GM19324 (cell line): ENCODE results near the gene TIMP4.

ENCODE experiments used
- ATAC-seq: cut with Tn5 transposase; IDR thresholded peaks from one replicate; pipeline ENCODE4 v1.9.1; 2021; ENCODE audit warnings: mild to moderate bottlenecking, moderate library complexity; ENCODE audit not compliant: unreplicated experiment, low FRiP score

The TIMP4 gene

DNA sequence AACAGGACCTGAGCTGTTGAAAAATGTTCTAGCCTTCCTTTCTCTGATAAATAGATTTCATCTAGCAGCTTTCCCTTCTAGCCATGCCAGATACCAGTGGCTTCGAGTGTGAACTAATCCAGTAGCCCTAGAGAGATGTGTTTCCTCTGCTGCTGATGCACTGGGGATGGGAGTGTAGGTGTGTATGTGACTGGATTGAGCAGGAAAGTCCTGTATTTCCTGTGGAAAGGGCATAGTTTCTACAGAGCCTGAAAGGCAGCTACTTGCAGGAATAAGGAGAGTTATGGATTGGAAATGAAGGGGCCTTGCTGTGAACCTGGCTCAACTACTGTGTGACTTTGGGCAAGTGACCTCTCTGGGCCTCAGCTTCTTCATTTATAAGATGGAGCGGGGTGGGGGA is 8.6 kb downstream of the TIMP4 start:
- ATAC-seq: no peak

DNA sequence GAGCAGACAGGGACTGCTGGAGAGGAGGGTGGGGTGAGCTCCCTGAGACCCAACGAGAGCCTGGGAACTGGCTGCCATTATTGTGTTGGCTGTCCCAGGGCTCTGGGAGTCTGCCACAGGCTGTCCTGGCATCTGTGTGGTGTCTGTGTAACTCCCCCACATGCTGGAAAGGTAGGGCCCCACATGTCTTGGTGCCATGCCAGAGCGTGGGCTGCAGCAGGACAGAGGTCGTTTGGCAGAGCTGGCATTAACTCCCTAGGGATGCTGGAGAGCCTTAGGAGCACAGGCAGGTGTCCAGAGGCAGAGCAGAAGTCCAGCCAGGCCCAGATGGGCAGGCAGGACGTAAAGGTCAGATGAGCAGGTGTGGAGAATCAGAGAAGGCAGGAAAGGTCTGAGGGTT is 9.7 kb downstream of the TIMP4 start:
- ATAC-seq: no peak

DNA sequence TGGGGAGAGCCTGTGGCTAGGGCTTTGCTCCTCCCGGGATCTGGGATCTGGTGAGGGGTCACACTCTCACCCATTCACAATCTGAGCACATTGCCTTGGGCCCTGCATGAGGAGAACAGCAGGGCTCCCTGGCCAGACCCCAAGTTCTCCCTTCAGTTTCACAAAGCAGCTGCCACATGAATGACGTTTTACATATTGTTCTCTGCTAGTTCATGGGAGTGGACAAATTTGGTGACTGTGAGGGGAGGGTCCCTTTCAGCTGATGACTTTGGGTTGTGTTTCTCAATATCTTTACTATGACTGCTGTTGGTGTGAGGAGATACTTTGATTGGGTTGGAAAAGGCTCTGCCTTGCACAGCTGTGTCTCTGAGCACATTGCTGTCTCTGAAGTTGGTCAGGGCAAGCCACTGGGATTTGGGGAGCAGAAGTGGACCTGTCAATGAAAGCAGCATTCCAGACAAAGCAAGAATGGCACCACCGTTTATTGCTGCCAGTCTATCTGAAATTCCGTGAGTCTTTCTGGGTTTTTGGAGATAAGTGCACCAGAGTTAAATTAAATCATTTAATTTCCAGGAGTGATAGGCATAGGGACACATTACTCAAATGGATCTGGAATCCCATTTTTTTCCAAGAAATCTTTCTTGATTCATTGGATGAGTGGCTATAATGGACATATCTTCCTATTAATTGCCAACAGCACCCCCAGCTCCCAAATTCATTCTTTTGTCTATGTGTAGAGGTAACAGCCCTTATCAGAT is 10.3 kb downstream of the TIMP4 start:
- no peak for ATAC-seq

DNA sequence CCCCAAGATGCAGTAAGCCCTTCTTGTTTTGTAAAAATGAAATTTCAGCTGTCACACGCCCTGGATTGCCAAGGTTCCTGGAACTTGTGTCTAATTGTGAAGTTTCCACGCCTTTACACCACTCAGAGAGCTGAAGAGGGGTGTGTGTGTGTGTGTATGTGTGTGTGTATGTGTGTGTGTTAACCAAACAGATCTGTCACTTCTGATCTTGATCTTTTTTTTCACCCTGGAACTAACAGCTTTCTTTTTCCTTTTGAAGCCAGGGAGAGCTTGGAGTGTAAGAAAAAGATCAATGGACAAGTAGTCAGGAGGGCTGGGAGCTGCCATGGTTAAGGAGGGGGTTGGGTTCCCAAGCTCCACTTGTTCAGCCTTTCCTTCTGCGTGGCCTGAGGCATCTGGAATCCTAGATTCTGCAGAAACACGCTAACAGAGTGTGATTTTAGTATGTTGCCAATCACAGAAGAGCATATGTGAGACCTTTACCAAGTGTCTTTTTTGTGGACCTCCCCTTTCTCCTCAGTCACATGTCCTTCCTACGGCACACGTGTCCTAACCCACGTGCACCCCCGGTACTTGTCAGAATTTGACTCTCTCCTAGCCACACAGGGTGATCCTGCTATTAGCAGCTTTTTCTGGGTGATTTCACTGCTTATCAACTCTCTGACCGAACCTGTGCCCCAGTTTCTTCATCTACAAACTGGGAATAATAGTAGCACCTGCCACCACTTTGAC is 11.5 kb downstream of the TIMP4 start:
- no peak for ATAC-seq

DNA sequence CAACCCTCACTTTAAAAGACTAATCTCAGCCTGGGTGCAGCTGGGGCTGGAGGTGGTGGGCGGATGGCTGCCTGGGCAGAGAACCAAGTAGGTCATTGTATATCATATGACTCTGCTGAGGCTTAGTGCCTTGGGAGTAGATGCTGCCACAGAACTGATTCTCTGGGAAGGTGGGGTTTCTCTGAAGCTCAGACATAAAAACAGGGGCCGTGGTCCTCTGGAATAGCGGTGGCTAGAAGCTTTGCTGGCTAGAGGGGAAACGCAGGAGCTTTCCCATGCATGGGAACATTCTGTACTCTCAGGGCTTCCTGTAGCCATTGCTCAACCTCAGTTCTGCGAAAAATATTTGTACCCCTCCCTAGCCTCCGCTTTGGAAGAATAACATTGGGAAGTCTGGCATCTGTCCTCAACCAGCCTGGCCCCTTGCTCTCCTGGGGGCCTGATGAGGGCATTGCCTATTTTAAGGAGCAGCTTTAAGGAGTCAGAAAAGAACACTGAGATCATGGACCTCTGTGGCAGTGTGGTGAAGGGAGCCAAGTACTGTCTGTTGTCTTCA is 14.7 kb downstream of the TIMP4 start:
- no peak for ATAC-seq

DNA sequence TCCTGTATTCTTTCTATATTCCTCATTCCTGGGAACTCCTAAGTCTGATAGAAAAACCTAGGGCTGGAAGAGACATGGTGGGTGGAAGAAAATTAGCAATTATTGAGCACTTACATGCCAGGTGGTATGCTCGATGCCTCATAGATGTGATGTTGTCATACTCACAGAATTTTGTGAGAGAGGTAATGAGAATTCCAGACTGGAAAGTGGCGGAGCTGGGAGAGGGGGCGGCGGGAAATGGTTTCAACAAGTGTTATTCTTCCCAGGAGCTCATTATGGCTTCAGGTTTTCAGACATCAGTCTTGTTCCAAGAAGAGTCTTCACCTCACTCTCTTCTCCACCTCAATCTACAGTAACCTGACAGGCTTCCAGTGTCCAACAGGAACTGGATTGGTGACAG is 16.2 kb downstream of the TIMP4 start:
- ATAC-seq: no peak

DNA sequence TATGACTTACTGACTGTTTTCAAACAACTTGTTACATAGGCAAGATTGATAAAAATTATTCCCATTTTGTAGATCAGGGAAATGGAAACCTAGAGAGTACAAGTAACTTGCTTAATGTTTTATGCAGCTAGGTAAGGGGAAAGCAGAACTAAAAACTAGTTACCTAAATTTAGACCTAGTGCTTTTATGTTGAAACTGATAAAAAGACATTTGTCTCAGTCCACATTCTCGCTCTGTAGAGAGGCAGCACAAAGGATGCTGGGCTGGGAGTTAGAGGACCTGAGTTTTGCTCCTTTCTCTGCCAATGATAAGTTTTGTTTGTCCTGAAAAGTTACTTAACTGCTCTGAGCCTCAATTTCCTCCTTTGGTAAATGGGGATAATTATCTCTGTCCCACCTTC is 17.4 kb downstream of the TIMP4 start:
- ATAC-seq: no peak

DNA sequence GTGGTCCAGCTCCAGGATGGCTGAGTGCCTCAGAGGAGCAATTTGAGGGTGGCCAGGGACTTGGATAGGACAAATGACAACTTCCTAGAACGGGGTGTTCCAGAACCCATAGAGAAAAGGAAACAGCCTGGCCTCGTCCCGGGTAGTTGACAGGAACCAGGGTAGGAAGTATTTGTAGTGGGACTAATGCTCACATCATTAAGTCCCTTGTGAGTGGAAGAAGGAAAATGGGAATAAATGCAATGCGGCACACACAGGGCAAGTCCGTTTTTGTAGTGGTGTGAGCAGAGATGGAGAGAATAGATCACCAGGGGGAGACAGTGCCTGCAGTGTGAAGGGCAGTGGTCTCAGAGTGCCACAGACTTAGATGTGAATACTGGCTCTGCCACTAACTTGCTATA is 19.6 kb downstream of the TIMP4 start:
- ATAC-seq: no peak

DNA sequence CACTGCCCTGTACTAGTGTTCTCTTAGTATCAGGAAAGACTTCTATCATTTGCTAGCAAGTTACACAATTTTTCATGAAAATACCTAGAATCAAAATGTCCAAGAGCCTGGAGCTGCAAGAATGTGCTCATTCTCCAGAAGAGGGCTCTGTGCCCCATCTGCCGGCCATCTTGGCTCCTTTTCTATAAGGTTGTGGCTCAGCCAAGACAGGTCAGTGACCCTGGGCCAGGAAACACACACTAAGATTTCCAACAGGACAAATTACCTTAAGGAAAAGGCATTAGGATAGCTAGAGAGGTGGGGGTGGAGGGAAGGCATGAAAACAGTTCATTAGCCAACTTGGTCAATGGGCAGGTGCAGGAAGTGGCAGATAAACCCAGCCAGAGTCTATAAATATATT is 20.7 kb downstream of the TIMP4 start:
- no peak for ATAC-seq

DNA sequence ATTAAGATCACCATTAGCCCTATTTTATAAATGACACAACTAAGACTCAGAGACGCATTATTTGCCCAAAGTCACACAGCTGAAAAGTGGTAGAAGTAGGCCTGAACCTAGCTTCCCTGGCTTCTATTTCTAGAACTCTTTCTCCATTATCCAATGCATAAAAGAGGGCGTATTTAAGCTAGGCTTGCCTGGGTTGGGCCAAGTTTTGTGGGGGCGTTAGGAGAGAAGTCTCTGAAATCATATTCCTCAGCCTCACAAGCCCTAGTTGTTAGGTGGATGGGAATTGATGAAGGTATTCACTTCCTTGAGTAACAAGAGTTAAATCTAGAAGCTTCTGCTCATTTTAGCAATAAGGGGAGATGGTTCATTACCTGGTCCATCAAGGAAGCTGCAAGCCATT is 22.3 kb downstream of the TIMP4 start:
- ATAC-seq: no peak

DNA sequence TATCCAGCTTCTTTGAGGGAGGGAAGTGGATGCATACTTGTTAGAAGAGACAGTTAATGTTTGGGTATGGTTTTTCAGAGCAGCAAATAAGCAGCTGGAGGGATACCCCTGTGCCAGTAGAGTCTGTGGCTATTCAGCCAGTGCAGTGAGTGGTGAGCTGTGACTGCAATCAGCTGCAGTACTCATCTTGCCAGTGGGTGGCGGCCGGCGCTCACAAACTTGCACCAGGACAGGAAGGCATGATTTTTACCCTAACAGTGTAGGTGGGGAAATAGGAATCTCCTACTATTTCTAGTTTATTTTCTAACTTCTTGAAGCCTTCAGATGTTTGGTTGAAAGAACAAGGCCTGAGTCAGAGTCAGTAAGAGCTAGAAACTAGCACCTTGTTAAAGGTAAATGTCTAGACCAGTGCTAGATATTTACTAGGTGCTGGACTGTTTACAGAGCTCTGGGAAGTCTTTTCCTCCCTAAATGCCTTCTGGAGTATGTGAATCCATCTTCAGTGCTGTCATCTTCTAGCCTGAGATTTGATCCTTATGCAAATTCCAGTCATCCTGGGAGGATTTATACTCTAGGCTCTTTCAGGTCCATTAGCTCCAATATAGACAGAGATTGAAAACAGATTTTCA is 23.6 kb downstream of the TIMP4 start:
- peak; percentile 64 for ATAC-seq

DNA sequence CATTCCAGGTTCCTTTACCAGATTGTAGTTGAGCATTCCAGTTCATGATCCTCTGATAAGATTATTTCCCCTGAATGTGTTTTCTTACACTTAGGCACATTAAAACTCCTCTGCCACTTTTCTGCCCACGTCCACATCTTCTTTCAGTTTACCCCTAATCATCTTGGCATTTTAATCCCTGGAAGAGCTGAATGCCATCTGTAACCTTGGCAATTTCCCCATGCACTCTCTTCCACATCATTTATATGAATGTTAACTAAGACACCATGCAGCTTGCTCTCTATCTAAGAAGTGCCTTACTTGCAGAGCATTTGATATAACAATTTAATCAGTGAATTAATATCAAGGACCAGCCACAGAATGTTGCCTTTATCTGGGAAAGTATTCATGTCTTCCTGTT is 25.8 kb downstream of the TIMP4 start:
- no peak for ATAC-seq

DNA sequence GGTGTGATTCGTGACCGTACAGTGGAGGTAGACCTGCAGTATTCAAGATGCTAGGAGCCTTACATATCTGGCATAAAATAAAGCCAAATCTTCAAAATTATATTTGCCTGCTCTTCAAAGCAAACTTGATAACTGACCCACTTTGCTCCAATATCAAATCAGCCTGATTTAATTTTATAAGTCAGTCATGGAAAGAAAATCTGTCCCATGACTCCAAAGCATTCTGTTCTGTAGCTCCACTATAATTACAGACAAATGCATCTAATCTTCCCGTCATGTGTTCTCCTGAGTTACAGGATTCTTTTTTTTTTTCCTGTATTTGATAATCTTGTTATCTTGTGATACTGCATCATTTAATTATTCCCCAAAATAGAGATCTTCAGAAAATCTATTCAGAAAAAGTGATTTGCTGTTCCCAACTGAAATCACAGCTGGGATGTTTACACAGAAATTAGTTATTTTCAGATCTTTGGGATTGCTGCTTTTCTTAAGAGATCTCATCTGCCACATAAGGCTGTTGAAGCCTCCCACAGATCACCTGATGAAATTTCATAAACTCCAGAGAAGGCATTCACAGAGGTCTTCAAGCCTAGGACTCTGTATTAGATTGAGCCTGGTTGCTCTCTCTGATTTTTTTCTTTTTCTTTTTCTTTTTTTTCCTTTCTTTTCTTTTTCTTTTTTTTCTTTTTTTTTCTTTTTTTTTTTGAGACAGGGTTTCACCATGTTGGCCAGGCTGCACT is 27.2 kb downstream of the TIMP4 start:
- no peak for ATAC-seq

DNA sequence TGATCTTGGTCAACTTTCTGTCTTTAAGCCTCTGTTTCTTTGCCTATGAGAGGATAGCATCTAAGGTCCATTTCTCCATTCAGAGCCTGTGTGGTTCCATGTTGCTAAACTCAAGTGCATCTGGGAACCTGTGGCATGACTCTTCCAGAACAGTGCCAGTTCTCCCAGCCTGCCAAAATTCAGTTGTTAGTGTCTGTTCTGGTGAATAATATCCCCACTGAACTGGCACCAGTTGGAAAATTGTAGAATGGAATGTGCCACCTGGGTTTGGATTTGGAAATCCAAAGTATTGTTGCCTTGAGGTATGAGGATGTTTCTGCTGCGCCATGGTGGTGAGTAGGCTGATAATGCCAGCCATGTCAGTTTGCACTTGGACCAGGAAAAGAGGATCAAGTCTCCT is 31.3 kb downstream of the TIMP4 start:
- no peak for ATAC-seq

DNA sequence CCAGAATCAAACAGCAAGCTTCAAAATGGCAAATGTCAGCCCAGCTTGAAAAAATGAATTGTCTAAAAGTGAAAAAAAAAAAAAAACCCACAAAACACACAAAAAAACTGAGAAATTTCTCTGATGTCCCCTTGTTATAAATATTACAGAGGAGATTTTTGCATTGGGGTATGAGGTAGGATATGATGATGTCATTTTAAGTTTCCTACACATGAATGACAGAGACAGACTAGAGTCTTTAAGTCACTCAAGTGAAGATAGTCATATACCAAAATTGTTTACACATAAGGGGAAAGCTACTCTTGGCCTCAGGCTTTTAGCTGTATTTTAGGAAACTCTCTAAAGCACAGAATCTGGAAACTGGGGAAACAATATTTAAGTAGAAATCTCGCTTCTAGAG is 32.9 kb downstream of the TIMP4 start:
- ATAC-seq: no peak

DNA sequence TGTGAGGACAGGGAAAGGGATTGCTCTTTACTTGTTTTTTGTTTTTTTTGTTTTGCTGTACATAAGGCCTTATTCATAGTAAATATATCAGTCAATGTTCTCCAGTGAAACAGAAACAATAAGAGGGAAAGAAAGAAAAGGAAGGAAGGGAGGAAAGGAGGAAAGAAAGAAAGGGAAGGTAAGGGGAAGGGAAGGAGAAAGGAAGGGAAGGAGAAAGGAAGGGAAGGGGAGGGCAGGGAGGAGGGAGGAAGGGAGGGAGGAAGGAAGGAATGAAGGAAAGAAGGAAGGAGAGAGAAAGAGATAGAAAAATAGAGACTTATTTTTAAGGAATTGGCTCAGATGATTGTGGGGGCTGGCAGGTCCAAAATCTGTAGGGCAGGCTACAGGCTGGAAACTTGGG is 37.2 kb downstream of the TIMP4 start:
- no peak for ATAC-seq

DNA sequence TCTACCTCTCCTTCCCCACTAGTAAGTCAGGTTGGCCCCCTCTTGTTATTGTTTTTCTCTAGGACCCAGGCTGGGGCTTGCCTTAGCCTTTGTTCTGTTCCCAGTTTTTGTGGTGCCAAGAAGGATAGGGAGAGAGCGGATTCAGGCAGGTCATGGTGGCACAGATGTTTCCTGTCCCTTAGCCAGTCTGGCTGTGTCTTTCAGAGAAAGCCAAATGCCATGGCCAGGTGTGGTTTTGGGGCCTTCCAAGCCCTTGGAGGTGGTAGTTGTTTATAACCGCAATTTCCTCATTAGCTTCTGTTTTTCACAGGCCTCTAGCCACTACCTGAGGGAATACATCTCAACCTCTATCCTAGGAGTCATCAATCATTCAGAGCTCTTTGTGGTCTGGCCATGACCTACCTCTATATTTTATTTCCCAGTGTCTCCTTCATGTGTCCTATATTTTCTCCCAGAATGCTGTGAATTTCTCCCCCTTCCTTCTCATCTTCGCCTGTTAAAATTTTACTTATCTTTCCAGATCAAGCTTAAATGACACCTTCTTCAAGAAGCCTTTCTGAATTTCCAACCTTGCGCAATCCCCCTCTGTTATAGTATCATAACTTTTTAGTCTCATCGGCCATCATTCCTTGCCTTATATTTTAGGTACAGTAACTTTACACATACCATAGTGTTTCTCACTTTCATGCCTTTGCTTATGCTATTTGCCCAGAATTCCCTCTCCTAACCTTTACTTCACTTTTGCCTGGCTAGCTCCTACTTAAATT is 38.2 kb downstream of the TIMP4 start:
- no peak for ATAC-seq

DNA sequence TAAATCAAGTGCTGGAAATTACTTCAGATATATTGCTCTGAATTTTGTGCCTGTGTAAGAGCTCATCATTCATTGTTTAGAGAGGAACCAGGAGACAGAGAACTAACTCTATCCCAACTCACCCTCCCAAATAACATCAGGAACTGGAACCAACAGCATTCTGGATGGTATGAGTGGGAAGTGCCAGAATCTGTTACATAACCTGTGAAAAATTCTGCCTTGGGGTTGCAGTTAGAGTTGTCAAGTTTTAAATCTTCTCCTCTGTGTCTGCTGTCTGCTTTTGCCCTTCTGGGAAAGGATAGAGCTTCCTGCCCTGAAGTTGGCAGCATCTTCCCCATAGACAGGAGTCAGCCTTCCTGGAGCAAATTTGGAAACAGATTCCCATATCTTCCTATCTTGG is 41.2 kb downstream of the TIMP4 start:
- no peak for ATAC-seq

DNA sequence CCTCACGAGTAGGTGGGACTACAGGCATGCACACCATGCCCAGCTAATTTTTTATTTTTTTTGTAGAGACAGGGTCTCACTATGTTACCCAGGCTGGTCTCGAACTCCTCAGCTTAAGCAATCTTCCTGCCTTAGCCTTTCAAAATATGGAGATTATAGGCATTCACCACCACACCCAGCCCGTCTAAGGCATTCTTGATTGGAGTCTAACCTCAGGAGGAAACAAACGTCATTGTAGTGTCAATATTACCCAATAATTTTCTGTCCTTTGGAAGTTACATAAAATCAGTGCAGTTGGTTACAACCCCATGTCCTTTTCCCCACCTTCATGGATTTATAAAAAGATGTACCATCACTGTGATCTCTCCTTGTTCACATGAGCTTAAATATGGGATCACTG is 41.8 kb downstream of the TIMP4 start:
- no peak for ATAC-seq

DNA sequence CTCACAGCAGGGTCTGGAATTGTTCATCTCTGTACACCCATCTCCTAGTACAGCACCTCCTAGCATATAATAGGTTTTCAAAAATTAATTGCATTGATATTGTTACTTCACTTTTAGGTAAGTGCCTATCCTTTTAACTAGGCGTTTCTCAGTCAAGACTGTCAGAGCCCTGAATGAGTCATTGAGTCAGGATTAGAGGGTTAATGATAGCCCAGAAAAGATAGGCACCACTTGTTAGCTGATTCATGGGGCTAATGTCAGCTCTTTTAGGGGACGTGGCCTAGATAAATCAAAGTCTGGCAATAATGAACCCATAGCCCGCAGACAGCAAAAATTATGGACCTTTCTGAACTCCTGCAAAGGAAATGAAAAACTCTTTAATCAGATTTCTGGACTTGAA is 42.9 kb downstream of the TIMP4 start:
- no peak for ATAC-seq
